CD14-positive monocyte (primary cell): ENCODE data around the gene ARHGAP10. TPM values are rescaled to one million over a fixed set of nuclear protein-coding genes. Genes with fewer than 3 reads are reported as not detected.

Experiments used
- DNase-seq, 3 donors: peaks; one replicate each; pipeline ENCODE4 v3.0.0-alpha.2; 2011 to 2022
- H2AFZ ChIP-seq: 2 replicates; pipeline ENCODE4 v1.6.0; 2012; ENCODE audit warnings: mild to moderate bottlenecking, low read depth, low read length, inconsistent platforms; ENCODE audit not compliant: insufficient read depth, poor library complexity, severe bottlenecking
- H3K27ac ChIP-seq, 2 donors: 1 replicate in 1 of 2; 2 replicates in 1 of 2; pipeline ENCODE4 v1.5.1; 2012 to 2013; ENCODE audit warnings: low read length in 2 of 2, control low read depth in 1 of 2, inconsistent platforms in 1 of 2, low read depth in 1 of 2, mild to moderate bottlenecking in 1 of 2
- H3K27me3 ChIP-seq, 2 donors: one replicate each; pipeline versions ENCODE4 v1.6.0 to v1.6.1; 2011 to 2013; ENCODE audit warnings: low read length in 2 of 2; ENCODE audit not compliant: control insufficient read depth in 2 of 2, insufficient read depth in 2 of 2
- H3K36me3 ChIP-seq, 2 donors: replicated peaks in 1 of 2; 1 replicate in 1 of 2; 2 replicates in 1 of 2; pipeline versions ENCODE4 v1.5.1 to v1.6.1; 2012 to 2013; ENCODE audit warnings: low read length in 2 of 2, control low read depth in 1 of 2, inconsistent platforms in 1 of 2, mild to moderate bottlenecking in 1 of 2; ENCODE audit not compliant: insufficient read depth in 2 of 2, control insufficient read depth in 1 of 2
- H3K4me1 ChIP-seq, 2 donors: 1 replicate in 1 of 2; 2 replicates in 1 of 2; pipeline versions ENCODE4 v1.5.1 to v1.6.1; 2012 to 2013; ENCODE audit warnings: low read length in 2 of 2, control low read depth in 1 of 2, inconsistent platforms in 1 of 2, mild to moderate bottlenecking in 1 of 2, moderate library complexity in 1 of 2; ENCODE audit not compliant: insufficient read depth in 2 of 2, control insufficient read depth in 1 of 2
- H3K4me2 ChIP-seq: replicated peaks from 2 replicates; pipeline ENCODE3; 2012; ENCODE audit warnings: low read length, moderate library complexity, mild to moderate bottlenecking; ENCODE audit not compliant: poor library complexity, severe bottlenecking; ENCODE audit errors: extremely low read depth
- H3K4me3 ChIP-seq, 3 experiments: fragments of 200-600 bp in 1 of 3; sonication (generic) in 1 of 3; replicated peaks in 1 of 3; 1 replicate in 2 of 3; 2 replicates in 1 of 3; pipeline ENCODE4 v1.5.1; 2011 to 2013; ENCODE audit warnings: low read length in 3 of 3, mild to moderate bottlenecking in 3 of 3, control low read depth in 2 of 3, low read depth in 2 of 3, inconsistent platforms in 1 of 3, moderate library complexity in 1 of 3
- H3K79me2 ChIP-seq: 2 replicates; pipeline ENCODE4 v1.6.0; 2012; ENCODE audit warnings: mild to moderate bottlenecking, control low read depth, inconsistent platforms, low read length, moderate library complexity; ENCODE audit not compliant: insufficient read depth
- H3K9ac ChIP-seq: 2 replicates; pipeline ENCODE4 v1.6.0; 2017; ENCODE audit warnings: low read length, mild to moderate bottlenecking; ENCODE audit not compliant: insufficient read depth, poor library complexity, severe bottlenecking
- H3K9me3 ChIP-seq, 2 donors: replicated peaks in 1 of 2; 1 replicate in 1 of 2; 2 replicates in 1 of 2; pipeline versions ENCODE4 v1.5.1 to v1.6.1; 2012 to 2013; ENCODE audit warnings: low read length in 2 of 2, control low read depth in 1 of 2; ENCODE audit not compliant: control insufficient read depth in 1 of 2, insufficient read depth in 1 of 2
- H4K20me1 ChIP-seq: 2 replicates; pipeline ENCODE4 v1.6.0; 2012; ENCODE audit warnings: mild to moderate bottlenecking, low read length, control low read depth, moderate library complexity; ENCODE audit not compliant: insufficient read depth
- H3K27ac Mint-ChIP-seq, 7 donors: one replicate each; pipeline ENCODE4 v1.8.0; 2020; ENCODE audit warnings: mild to moderate bottlenecking in 7 of 7, mixed read lengths in 7 of 7, moderate library complexity in 6 of 7, inconsistent platforms in 2 of 7
- H3K27me3 Mint-ChIP-seq, 3 donors: one replicate each; pipeline ENCODE4 v1.8.0; 2021 to 2022; ENCODE audit warnings: low read depth in 3 of 3, mild to moderate bottlenecking in 3 of 3, mixed read lengths in 3 of 3, moderate library complexity in 3 of 3, inconsistent platforms in 1 of 3
- H3K36me3 Mint-ChIP-seq, 2 donors: one replicate each; pipeline ENCODE4 v1.8.0; 2020; ENCODE audit warnings: mixed read lengths in 2 of 2, inconsistent platforms in 1 of 2, mild to moderate bottlenecking in 1 of 2
- H3K4me1 Mint-ChIP-seq: one replicate; pipeline ENCODE4 v1.8.0; 2020; ENCODE audit warnings: mild to moderate bottlenecking, mixed read lengths
- H3K4me3 Mint-ChIP-seq, 2 donors: one replicate each; pipeline ENCODE4 v1.8.0; 2020; ENCODE audit warnings: mild to moderate bottlenecking in 2 of 2, mixed read lengths in 2 of 2, moderate library complexity in 1 of 2
- H3K9me3 Mint-ChIP-seq, 7 donors: one replicate each; pipeline ENCODE4 v1.8.0; 2020 to 2022; ENCODE audit warnings: mixed read lengths in 7 of 7, mild to moderate bottlenecking in 6 of 7, moderate library complexity in 6 of 7, inconsistent platforms in 2 of 7
- CTCF ChIP-seq: fragments of 200-600 bp; IDR thresholded peaks from one replicate; pipeline ENCODE4 v1.8.0; 2022; ENCODE audit warnings: antibody characterized with exemption, mild to moderate bottlenecking
- WGBS: methylation state at CpG from one replicate; pipeline ENCODE4 v1.1.5; 2013; ENCODE audit warnings: missing lambda C conversion rate; ENCODE audit not compliant: insufficient coverage; 5-methylcytosine and 5-hydroxymethylcytosine counted together
- intact Hi-C, 2 donors: fragments of 100-400 bp; cut with micrococcal nuclease; formaldehyde crosslinking; loops; one replicate each; pipeline versions ENCODE4 v1.15.0 to v1.15.1; 2023
- polyA plus RNA-seq, 3 donors: library from polyadenylated mRNA; depleted of rRNA in 1 of 3; unstranded in 2 of 3; stranded (reverse) in 1 of 3; fragments of 300-500 nt in 2 of 3; fragments of >200 nt in 1 of 3; fragmentation: Illumina TruSeq in 2 of 3; gene quantifications; 1 replicate in 2 of 3; 2 replicates in 1 of 3; pipeline ENCODE4 v1.2.3, GENCODE V29; 2012 to 2021

The ARHGAP10 gene
- polyA plus RNA-seq, 3 donors, result 1.7 to 4.3 (median 3.0) TPM

- H3K27ac Mint-ChIP-seq, result no peak overlapping the region
- intact Hi-C loops, result no loop called here
- WGBS, result 87% methylated on average over 3 of the region's 6 CpGs
- peaks cover 0 to 4% (median 2%) of the 10 kb centered on the region in 3 donors for H3K27me3 Mint-ChIP-seq
- H2AFZ ChIP-seq, result no peak overlapping the region
- peaks cover 2 to 3% of the 10 kb centered on the region in 2 donors for H3K36me3 Mint-ChIP-seq
- no peak overlapping the region for H3K4me2 ChIP-seq
- no peak overlapping the region for H3K27ac ChIP-seq
- H4K20me1 ChIP-seq, result no peaks in the 10 kb centered on the region
- H3K4me1 ChIP-seq, result peaks cover 13 to 19% of the 10 kb centered on the region in 2 donors
- TF ChIP-seq CTCF, result no peak
- no peaks in the 10 kb centered on the region for H3K36me3 ChIP-seq
- H3K27me3 ChIP-seq, result no peaks in the 10 kb centered on the region
- H3K4me1 Mint-ChIP-seq, result peaks cover 21% of the 10 kb centered on the region
- DNase-seq, result no peak
- H3K4me3 Mint-ChIP-seq, result no peak overlapping the region
- H3K79me2 ChIP-seq, result peaks cover 5% of the 10 kb centered on the region
- H3K4me3 ChIP-seq, result no peak overlapping the region
- no peaks in the 10 kb centered on the region for H3K9me3 ChIP-seq
- peaks cover 0 to 1% (median 0%) of the 10 kb centered on the region in 7 donors for H3K9me3 Mint-ChIP-seq
- H3K9ac ChIP-seq, result no peak overlapping the region
Observed at GRCh38 chr4:147813973-147814372, 82.1 kb downstream of the ARHGAP10 start.

- Histone ChIP-seq H3K9me3 (no peaks in the 10 kb centered on the region), H3K27ac (no peak overlapping the region), H2AFZ (no peak overlapping the region), H3K4me1 (peaks cover 9 to 15% of the 10 kb centered on the region in 2 donors), H3K4me3 (no peak overlapping the region), H4K20me1 (no peaks in the 10 kb centered on the region), H3K9ac (no peak overlapping the region), H3K36me3 (no peaks in the 10 kb centered on the region), H3K4me2 (no peak overlapping the region), H3K27me3 (no peaks in the 10 kb centered on the region), H3K79me2 (peaks cover 5% of the 10 kb centered on the region)
- WGBS, result no CpG with 5 or more reads among the region's 3 CpGs
- Mint-ChIP-seq H3K4me1 (peaks cover 17% of the 10 kb centered on the region), H3K36me3 (peaks cover 2 to 3% of the 10 kb centered on the region in 2 donors), H3K27ac (no peak overlapping the region), H3K27me3 (peaks cover 0 to 4% (median 2%) of the 10 kb centered on the region in 3 donors), H3K4me3 (no peak overlapping the region), H3K9me3 (peaks cover 0 to 1% (median 0%) of the 10 kb centered on the region in 7 donors)
- no peak for TF ChIP-seq CTCF
- intact Hi-C loops, result no loop called here
- DNase-seq, result no peak
Observed at GRCh38 chr4:147814376-147814775, 82.5 kb downstream of the ARHGAP10 start.
